IPS-NIHi11 (cell line): Measurements from ENCODE around the gene NIPBL.
"Not testable (repeated sequence)": the region's sequence is repeated elsewhere in the genome, so short reads cannot be mapped to it uniquely, and the experiment has no call there.

Source experiments
- DNase-seq: peaks from one replicate; pipeline ENCODE4 v3.0.0; 2012; ENCODE audit warnings: mixed read lengths, low spot score

NIPBL gene

GRCh38 chr5:36879274-36880033 is 2.9 kb downstream of the NIPBL start:
- DNase-seq: no peak

GRCh38 chr5:36880761-36881160 is 4.2 kb downstream of the NIPBL start:
- DNase-seq: no peak

GRCh38 chr5:36881304-36881703 is 4.7 kb downstream of the NIPBL start:
- no peak for DNase-seq

GRCh38 chr5:36881807-36882206 is 5.2 kb downstream of the NIPBL start:
- no peak for DNase-seq

- DNase-seq: no peak
These were observed 5.7 kb downstream of the NIPBL start for GRCh38 chr5:36882250-36882649.

- DNase-seq: no peak
These were observed 7.4 kb downstream of the NIPBL start for GRCh38 chr5:36883894-36884462.

GRCh38 chr5:36885149-36885548 is 8.6 kb downstream of the NIPBL start:
- DNase-seq: no peak

GRCh38 chr5:36885566-36886485 is 9.3 kb downstream of the NIPBL start:
- no peak for DNase-seq

GRCh38 chr5:36886791-36887190 is 10.2 kb downstream of the NIPBL start:
- no peak for DNase-seq

- DNase-seq: no peak
These were observed 11.0 kb downstream of the NIPBL start for GRCh38 chr5:36887532-36887931.

GRCh38 chr5:36888303-36888702 is 11.7 kb downstream of the NIPBL start:
- DNase-seq: no peak

GRCh38 chr5:36889264-36889663 is 12.7 kb downstream of the NIPBL start:
- DNase-seq: no peak

- DNase-seq: no peak
These were observed 14.7 kb downstream of the NIPBL start for GRCh38 chr5:36891266-36891665.

GRCh38 chr5:36892085-36892830 is 15.7 kb downstream of the NIPBL start:
- not testable (repeated sequence) for DNase-seq

GRCh38 chr5:36894954-36895353 is 18.4 kb downstream of the NIPBL start:
- no peak for DNase-seq

- no peak for DNase-seq
These were observed 19.9 kb downstream of the NIPBL start for GRCh38 chr5:36896476-36896875.

- no peak for DNase-seq
These were observed 21.0 kb downstream of the NIPBL start for GRCh38 chr5:36897616-36898015.

- DNase-seq: no peak
These were observed 23.3 kb downstream of the NIPBL start for GRCh38 chr5:36899860-36900259.

- DNase-seq: no peak
These were observed 23.7 kb downstream of the NIPBL start for GRCh38 chr5:36900283-36900682.

- not testable (repeated sequence) for DNase-seq
These were observed 24.5 kb downstream of the NIPBL start for GRCh38 chr5:36901077-36901476.

- no peak for DNase-seq
These were observed 25.3 kb downstream of the NIPBL start for GRCh38 chr5:36901856-36902255.

GRCh38 chr5:36902353-36902752 is 25.8 kb downstream of the NIPBL start:
- DNase-seq: no peak
